Uterus (tissue), 2 donors: ENCODE measurements around the gene ZNF263.

Source experiments
- CTCF ChIP-seq, 4 experiments: fragments of 200-600 bp in 2 of 4; fragments of 450-650 bp in 2 of 4; sonication (generic) in 2 of 4; IDR thresholded peaks; one replicate each; pipeline ENCODE4 v1.5.1; 2016 to 2019; ENCODE audit warnings: antibody characterized with exemption in 4 of 4, mild to moderate bottlenecking in 2 of 4, moderate library complexity in 1 of 4
- POLR2A ChIP-seq, 2 donors: fragments of 450-650 bp; IDR thresholded peaks; one replicate each; pipeline ENCODE4 v1.6.1; 2016; ENCODE audit warnings: antibody characterized with exemption in 2 of 2, mild to moderate bottlenecking in 1 of 2, moderate library complexity in 1 of 2

GRCh38 chr16:3274490-3274889 is 8.8 kb upstream of the ZNF263 start:
- TF ChIP-seq CTCF (IDR thresholded peaks at IDR 0.05), result no peak
- no peak for TF ChIP-seq POLR2A (IDR thresholded peaks at IDR 0.05)
